ENCODE results near the gene ZNF487.
"Not testable (repeated sequence)": the region's sequence is repeated elsewhere in the genome, so short reads cannot be mapped to it uniquely, and the experiment has no call there.

ZNF487 gene

GRCh38 chr10:43436291-43437140 lies at the start of gene ZNF487:
Gene ZNF487, plus strand, starts transcription at chr10:43437111. Its CDS starts 38,703 bp downstream, at chr10:43475814.
- peak; percentile 76 for DNase-seq (ENCODE audit: low read depth)
- TF ChIP-seq, protein P1, sequence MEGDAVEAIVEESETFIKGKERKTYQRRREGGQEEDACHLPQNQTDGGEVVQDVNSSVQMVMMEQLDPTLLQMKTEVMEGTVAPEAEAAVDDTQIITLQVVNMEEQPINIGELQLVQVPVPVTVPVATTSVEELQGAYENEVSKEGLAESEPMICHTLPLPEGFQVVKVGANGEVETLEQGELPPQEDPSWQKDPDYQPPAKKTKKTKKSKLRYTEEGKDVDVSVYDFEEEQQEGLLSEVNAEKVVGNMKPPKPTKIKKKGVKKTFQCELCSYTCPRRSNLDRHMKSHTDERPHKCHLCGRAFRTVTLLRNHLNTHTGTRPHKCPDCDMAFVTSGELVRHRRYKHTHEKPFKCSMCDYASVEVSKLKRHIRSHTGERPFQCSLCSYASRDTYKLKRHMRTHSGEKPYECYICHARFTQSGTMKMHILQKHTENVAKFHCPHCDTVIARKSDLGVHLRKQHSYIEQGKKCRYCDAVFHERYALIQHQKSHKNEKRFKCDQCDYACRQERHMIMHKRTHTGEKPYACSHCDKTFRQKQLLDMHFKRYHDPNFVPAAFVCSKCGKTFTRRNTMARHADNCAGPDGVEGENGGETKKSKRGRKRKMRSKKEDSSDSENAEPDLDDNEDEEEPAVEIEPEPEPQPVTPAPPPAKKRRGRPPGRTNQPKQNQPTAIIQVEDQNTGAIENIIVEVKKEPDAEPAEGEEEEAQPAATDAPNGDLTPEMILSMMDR (conservative IDR thresholded peaks at IDR 0.05; ENCODE audit: low read depth, low read length) = peak; percentile 10
- H3K4me3 ChIP-seq (ENCODE audit: low read length) = peak within 1 kb of the TSS; percentile 81

DNA sequence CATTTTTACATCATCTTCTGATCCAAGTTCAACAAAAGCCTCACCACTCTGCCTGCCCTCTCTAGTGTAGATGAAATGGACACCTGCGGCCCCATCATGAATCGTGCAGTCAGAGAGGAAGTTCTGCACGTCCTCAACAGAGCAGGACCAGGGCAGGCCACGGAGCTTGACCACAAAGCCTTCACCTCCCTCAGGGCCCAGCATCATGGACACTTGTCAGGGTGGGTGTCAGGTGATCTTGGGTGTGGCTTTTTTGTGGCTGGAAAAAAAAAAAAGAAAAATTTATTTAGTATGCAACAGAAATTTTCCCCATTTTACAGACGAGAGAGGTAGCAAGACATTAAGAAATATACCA lies 49.3 kb upstream of the ZNF487 start:
- TF ChIP-seq, protein P1 (conservative IDR thresholded peaks at IDR 0.05; ENCODE audit: low read depth, low read length) = no peak
- no peak overlapping the region for H3K4me3 ChIP-seq (ENCODE audit: low read length)
- DNase-seq (ENCODE audit: low read depth) = no peak

DNA sequence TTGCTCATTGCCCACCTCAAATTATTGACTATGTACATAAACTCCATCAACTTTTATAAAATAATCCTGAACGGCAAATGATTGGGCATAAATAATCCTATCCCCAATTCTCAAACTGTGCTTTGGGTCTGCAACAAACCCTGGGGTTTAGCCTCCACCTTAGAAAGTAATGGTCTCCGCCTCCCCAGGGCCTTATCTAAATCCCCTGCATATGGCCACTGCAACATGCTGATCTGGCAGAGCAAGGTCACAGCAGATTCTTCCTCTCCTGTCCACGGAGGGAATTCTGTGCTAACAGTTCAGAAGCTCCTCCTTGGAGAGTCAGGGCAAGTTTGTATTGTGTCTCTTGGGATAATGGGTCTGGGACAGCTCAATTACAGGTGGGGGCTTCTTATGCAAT lies 47.0 kb upstream of the ZNF487 start:
- no peak for DNase-seq (ENCODE audit: low read depth)
- no peak overlapping the region for H3K4me3 ChIP-seq (ENCODE audit: low read length)
- TF ChIP-seq, protein P1 (conservative IDR thresholded peaks at IDR 0.05; ENCODE audit: low read depth, low read length) = no peak

GRCh38 chr10:43390333-43390732 lies 46.6 kb upstream of the ZNF487 start:
- TF ChIP-seq, protein P1 (conservative IDR thresholded peaks at IDR 0.05; ENCODE audit: low read depth, low read length) = no peak
- no peak overlapping the region for H3K4me3 ChIP-seq (ENCODE audit: low read length)
- no peak for DNase-seq (ENCODE audit: low read depth)

GRCh38 chr10:43390759-43391158 lies 46.2 kb upstream of the ZNF487 start:
- no peak for DNase-seq (ENCODE audit: low read depth)
- H3K4me3 ChIP-seq (ENCODE audit: low read length) = no peak overlapping the region
- TF ChIP-seq, protein P1 (conservative IDR thresholded peaks at IDR 0.05; ENCODE audit: low read depth, low read length) = peak; percentile 81

- DNase-seq (ENCODE audit: low read depth) = no peak
- no peak overlapping the region for H3K4me3 ChIP-seq (ENCODE audit: low read length)
- TF ChIP-seq, protein P1 (conservative IDR thresholded peaks at IDR 0.05; ENCODE audit: low read depth, low read length) = no peak
Measured at GRCh38 chr10:43391496-43391895, 45.4 kb upstream of the ZNF487 start.

DNA sequence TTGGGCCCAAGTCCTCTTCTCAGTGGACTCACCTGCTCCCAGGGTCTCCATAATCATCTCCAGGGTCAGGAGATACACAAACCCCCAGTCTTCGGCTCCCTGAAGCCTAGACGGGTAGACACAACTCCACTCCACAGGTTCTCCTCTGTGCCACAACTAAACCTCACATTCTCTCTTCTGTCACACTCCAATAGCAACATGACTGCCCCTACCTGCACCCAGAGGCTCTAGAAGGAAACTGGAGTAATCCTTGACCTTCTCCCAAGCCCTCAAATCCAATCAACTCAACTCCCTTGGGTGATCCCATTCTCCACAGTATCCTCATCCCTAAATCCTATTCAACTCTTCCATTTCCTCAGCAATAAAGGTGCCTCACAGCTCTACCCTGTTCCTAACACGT lies 44.2 kb upstream of the ZNF487 start:
- no peak for DNase-seq (ENCODE audit: low read depth)
- TF ChIP-seq, protein P1 (conservative IDR thresholded peaks at IDR 0.05; ENCODE audit: low read depth, low read length) = no peak
- no peak overlapping the region for H3K4me3 ChIP-seq (ENCODE audit: low read length)

DNA sequence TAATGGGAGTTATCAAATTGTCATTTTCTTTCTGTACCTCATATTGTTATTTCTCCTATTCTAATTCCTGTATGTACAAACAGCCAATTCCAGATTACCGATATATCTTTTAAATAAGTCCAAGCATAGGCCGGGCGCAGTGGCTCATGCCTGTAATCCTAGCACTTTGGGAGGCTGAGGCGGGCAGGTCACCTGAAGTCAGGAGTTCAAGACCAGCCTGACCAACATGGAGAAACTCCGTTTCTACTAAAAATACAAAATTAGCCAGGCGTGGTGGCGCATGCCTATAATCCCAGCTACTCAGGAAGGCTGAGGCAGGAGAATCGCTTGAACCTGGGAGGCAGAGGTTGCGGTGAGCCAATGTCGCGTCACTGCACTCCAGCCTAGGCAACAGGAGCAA lies 43.7 kb upstream of the ZNF487 start:
- DNase-seq (ENCODE audit: low read depth); H3K4me3 ChIP-seq (ENCODE audit: low read length): not testable (repeated sequence)

Data from retinal pigment epithelial cell (primary cell).